LNCAP (cell line): ENCODE data around the gene DDX1.

Experiments
- TF ChIP-seq, protein P1 (sequence below): fragments of 450-650 bp; IDR thresholded peaks from 2 replicates; pipeline ENCODE4 v1.5.1; 2017; ENCODE audit warnings: mild to moderate bottlenecking

The DDX1 gene

DNA sequence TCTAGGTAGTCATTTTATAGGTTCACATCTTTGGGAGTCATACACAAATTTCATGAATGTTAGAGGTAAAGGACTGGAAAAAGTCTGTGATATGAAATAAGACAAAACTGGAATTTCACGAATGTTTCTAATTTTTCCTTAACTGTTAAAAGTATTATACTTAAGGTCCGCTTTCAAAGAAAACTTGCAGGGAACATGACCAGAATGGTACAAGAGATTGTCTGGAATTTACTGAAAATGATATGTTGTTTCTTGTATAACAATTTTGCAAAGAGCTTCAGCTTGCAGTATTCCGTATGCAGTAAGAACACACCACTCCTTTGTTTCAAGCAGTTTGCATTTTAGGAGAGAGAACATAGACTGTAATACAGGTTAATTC lies 1.6 kb downstream of the DDX1 start:
- TF ChIP-seq, protein P1, sequence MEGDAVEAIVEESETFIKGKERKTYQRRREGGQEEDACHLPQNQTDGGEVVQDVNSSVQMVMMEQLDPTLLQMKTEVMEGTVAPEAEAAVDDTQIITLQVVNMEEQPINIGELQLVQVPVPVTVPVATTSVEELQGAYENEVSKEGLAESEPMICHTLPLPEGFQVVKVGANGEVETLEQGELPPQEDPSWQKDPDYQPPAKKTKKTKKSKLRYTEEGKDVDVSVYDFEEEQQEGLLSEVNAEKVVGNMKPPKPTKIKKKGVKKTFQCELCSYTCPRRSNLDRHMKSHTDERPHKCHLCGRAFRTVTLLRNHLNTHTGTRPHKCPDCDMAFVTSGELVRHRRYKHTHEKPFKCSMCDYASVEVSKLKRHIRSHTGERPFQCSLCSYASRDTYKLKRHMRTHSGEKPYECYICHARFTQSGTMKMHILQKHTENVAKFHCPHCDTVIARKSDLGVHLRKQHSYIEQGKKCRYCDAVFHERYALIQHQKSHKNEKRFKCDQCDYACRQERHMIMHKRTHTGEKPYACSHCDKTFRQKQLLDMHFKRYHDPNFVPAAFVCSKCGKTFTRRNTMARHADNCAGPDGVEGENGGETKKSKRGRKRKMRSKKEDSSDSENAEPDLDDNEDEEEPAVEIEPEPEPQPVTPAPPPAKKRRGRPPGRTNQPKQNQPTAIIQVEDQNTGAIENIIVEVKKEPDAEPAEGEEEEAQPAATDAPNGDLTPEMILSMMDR, result no peak

DNA sequence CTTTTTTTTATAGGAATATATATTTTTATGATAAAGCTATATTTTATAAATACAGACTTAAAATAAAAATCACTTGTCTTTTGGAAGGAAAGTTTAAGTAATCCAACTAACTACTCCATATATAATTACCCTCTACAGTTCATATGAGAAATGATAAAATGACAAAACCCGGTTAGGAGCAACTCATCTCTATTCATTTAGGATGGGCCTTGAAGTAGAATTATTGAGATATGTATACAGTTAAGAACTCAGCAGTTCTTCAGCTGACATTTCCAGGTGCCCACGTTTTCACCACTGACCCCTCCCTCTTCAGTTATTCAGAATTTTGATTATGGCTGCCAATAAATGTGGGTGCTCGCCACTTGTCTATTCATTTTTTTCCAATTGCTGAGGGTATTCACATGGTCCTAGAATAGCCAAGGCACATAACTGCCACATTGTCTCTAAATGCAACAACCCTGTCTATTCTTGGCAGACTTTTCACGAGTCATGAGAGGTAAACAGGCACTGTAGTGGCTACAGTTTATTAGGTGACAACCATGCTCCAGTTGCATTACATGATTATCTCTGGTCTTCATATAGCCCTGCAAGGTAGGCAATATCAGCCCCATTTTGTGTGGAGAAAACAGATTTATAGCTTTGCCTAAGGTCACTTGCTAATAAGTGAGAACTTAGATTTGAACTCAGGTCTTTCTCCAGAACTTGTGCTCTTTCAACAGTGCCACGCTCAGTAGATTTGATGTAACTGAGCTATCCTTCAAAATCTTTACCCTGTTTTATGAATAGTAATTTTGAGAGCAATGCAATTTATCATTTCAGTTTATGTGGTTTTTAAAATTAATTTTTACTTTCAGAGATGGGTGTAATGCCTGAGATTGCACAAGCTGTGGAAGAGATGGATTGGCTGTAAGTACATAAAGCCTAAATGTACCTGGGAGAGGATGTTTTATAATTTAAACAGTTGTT lies 2.9 kb downstream of the DDX1 start:
- TF ChIP-seq, protein P1, result no peak

DNA sequence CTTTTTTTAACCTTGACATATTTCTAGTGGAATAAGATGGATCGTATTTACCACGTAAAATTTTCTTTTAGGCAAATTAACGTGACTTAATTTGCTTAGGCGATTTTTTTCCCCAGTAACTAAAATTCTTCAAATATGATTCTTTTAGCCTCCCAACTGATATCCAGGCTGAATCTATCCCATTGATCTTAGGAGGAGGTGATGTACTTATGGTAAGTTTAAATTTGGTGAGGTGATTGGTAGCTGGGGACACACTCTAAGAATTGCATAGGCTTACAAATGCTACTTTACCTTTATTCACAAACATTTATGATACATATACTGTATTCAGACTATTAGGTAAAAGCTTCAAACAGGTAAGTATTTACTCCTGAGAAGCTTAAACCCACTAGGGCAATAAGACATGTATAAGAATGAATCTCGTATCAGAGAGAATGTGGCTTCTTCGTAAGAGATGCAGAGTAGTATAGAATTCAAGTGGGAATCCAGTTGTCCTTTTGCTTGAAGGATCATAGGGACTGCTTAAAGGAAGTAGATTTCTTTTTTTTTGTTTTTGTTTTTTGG lies 3.8 kb downstream of the DDX1 start:
- TF ChIP-seq, protein P1, result no peak

DNA sequence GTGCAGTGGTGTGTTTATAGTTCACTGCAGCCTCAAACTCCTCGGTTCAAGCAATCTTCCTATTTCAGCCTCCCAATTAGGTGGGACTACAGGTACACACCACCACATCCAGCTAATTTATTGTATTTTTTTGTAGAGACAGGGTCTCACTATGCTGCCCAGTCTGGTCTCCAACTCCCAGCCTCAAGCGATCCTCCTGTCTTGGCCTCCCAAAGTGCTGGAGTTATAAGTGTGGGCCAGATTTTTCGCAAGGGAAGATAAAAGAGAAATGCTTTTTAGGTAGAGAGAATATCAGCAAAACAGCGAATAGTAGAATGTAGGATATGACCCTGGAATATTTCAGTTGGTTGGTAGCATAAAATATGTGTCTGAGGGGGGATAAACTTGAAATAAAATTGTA lies 4.3 kb downstream of the DDX1 start:
- TF ChIP-seq, protein P1, result no peak

DNA sequence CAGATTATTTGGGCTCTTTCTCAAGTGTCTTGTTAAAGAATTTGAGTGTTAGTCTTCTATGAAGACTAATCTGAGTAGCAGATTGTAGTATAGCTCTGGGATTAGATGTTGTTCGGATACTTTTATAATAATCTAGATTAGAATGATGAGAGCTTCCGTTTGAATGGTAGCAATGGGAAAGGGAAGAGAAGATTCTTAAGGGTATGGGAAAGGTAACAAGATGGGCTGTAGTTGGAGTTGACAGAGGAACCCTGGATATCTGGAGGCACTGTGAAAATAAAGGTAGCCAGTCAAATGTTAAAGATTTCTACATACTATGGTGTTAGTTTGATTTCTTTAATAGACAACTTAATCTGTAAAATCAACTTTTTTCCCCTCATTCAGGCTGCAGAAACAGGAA lies 4.7 kb downstream of the DDX1 start:
- TF ChIP-seq, protein P1, result no peak

DNA sequence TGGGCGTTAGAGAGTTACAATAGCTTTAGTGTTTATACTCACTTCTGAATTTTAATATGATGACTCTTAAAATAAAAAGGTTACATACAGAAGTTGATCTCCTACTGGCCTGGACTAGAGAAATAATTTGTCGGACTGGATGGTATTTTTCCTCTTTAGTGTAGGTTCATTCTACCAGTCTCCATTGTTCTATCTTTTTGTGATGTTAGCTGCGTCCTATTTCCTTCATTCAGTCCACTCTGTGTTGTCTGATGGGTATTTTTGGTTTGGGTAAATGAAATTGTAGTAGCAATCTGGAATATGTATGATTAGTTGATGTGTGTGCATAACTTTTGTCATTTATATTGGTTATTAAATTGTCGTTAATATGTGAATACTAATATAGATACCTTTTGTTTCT lies 5.3 kb downstream of the DDX1 start:
- TF ChIP-seq, protein P1, result no peak

DNA sequence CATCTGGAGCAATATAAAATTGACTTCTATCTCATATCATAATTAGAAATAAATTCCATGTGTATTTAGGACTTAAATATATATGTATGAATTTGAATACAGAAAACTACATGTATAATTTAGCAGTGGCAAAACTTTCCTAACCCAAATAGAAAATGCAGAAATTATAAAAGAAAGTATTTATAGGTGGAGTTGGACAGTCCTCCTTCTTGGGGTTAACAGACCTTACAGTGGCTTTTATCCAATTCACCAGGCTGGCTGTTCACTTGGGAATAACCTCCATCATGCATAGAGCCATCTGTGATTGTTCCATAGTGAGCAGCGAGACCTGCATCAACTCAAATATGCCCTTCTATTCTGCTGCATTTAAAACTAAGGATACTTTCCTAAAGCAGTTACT lies 8.3 kb downstream of the DDX1 start:
- TF ChIP-seq, protein P1, result no peak
